Ishikawa (cell line): ENCODE results near the gene ELOVL3.

Experiments used
- CEBPB ChIP-seq: IDR thresholded peaks from 2 replicates; pipeline ENCODE4 v1.6.1; 2012
- CREB1 ChIP-seq: IDR thresholded peaks from 2 replicates; pipeline ENCODE4 v1.6.1; 2012; ENCODE audit warnings: low read depth
- EGR1 ChIP-seq: IDR thresholded peaks from 2 replicates; pipeline ENCODE4 v1.6.1; 2012
- EP300 ChIP-seq: IDR thresholded peaks from 2 replicates; pipeline ENCODE4 v1.6.1; 2012; ENCODE audit warnings: borderline replicate concordance
- FOXM1 ChIP-seq: IDR thresholded peaks from 2 replicates; pipeline ENCODE4 v1.6.1; 2012; ENCODE audit warnings: low read depth, borderline replicate concordance
- MAX ChIP-seq: IDR thresholded peaks from 2 replicates; pipeline ENCODE4 v1.6.1; 2012
- NFIC ChIP-seq: IDR thresholded peaks from 2 replicates; pipeline ENCODE4 v1.6.1; 2012
- RAD21 ChIP-seq: IDR thresholded peaks from 2 replicates; pipeline ENCODE4 v1.6.1; 2012; ENCODE audit warnings: low read depth
- REST ChIP-seq: IDR thresholded peaks from 2 replicates; pipeline ENCODE4 v1.6.1; 2012; ENCODE audit warnings: low read depth, mild to moderate bottlenecking
- TAF1 ChIP-seq: IDR thresholded peaks from 2 replicates; pipeline ENCODE4 v1.6.1; 2012; ENCODE audit warnings: low read depth, mild to moderate bottlenecking
- TCF12 ChIP-seq: IDR thresholded peaks from 2 replicates; pipeline ENCODE4 v1.6.1; 2012; ENCODE audit warnings: low read depth
- TEAD4 ChIP-seq: IDR thresholded peaks from 2 replicates; pipeline ENCODE4 v1.6.1; 2012
- USF1 ChIP-seq: IDR thresholded peaks from 2 replicates; pipeline ENCODE4 v1.6.1; 2012
- YY1 ChIP-seq: IDR thresholded peaks from 2 replicates; pipeline ENCODE4 v1.6.1; 2012; ENCODE audit warnings: low read depth
- ZBTB7A ChIP-seq: IDR thresholded peaks from 2 replicates; pipeline ENCODE4 v1.6.1; 2012; ENCODE audit warnings: low read depth

ELOVL3 gene

GRCh38 chr10:102243309-102243708 lies 17.2 kb downstream of the ELOVL3 start:
- TF ChIP-seq CEBPB (peak; percentile 78), EP300 (no peak)

GRCh38 chr10:102245082-102245931 lies 19.2 kb downstream of the ELOVL3 start, which contains the start of gene GBF1:
Gene GBF1 (plus strand): TSS chr10:102245532. CDS start chr10:102258939, 13,407 bp downstream.
- no peak for TF ChIP-seq TCF12
- TF ChIP-seq USF1, result no peak
- no peak for TF ChIP-seq RAD21
- no peak for TF ChIP-seq EP300
- TF ChIP-seq EGR1, result no peak; the same call in 1 of the 2 replicates
- no peak; the same call in 1 of the 2 replicates for TF ChIP-seq FOXM1
- TF ChIP-seq CREB1, result peak; percentile 87
- 0 out of 2 replicates have a peak, but pooled peaks have one; percentile 26 for TF ChIP-seq TEAD4
- peak; percentile 41; the same call in 1 of the 2 replicates for TF ChIP-seq MAX
- peak; percentile 94 for TF ChIP-seq YY1
- TF ChIP-seq CEBPB, result no peak
- no peak; the same call in 1 of the 2 replicates for TF ChIP-seq ZBTB7A
- peak; percentile 44; the same call in 1 of the 2 replicates for TF ChIP-seq NFIC
- TF ChIP-seq REST, result no peak
- peak; percentile 91 for TF ChIP-seq TAF1

GRCh38 chr10:102245932-102246251 lies 19.8 kb downstream of the ELOVL3 start:
- TF ChIP-seq EP300, result no peak
- no peak for TF ChIP-seq ZBTB7A
- no peak for TF ChIP-seq NFIC
- TF ChIP-seq TCF12, result no peak
- TF ChIP-seq FOXM1, result no peak
- no peak for TF ChIP-seq CREB1
- TF ChIP-seq TAF1, result no peak
- TF ChIP-seq YY1, result no peak
- no peak for TF ChIP-seq CEBPB

GRCh38 chr10:102246261-102246660 lies 20.2 kb downstream of the ELOVL3 start:
- TF ChIP-seq YY1 (no peak), EGR1 (no peak), EP300 (no peak), TAF1 (no peak), MAX (no peak), NFIC (no peak), RAD21 (no peak), USF1 (no peak), ZBTB7A (no peak), CREB1 (no peak), TEAD4 (no peak), REST (no peak), TCF12 (no peak), FOXM1 (no peak), CEBPB (no peak)

GRCh38 chr10:102247734-102248133 lies 21.6 kb downstream of the ELOVL3 start:
- TF ChIP-seq TCF12, result no peak
- no peak for TF ChIP-seq NFIC
- no peak for TF ChIP-seq RAD21

- TF ChIP-seq FOXM1 (no peak), CEBPB (no peak), EGR1 (no peak), TCF12 (no peak), TEAD4 (no peak), TAF1 (no peak), YY1 (no peak), CREB1 (no peak), USF1 (no peak)
Measured at GRCh38 chr10:102254426-102254825, 28.3 kb downstream of the ELOVL3 start.
